HepG2 (cell line): Measurements from ENCODE around the gene FOXN3. TPM values are rescaled to one million over a fixed set of nuclear protein-coding genes. Genes with fewer than 3 reads are reported as not detected.

ENCODE experiments used
- ASH2L ChIP-seq: fragments of 300-600, 200-600 bp; sonication (generic); IDR thresholded peaks from 2 replicates; pipeline ENCODE4 v1.7.0; 2017; ENCODE audit warnings: low read depth, mild to moderate bottlenecking, moderate library complexity, mixed read lengths, low read length; ENCODE audit not compliant: insufficient read length
- CREM ChIP-seq, 2 experiments: sonication (generic) in 1 of 2; formaldehyde crosslinking in 1 of 2; IDR thresholded peaks; 2 replicates each; pipeline versions ENCODE4 v1.4.0 to v1.6.1; 2016 to 2020; ENCODE audit warnings: antibody characterized with exemption in 1 of 2, mild to moderate bottlenecking in 1 of 2, missing genetic modification reagents in 1 of 2
- DDIT3 ChIP-seq: sonication (generic); formaldehyde crosslinking; IDR thresholded peaks from 2 replicates; pipeline ENCODE4 v1.4.0; 2020; ENCODE audit warnings: mild to moderate bottlenecking, missing genetic modification reagents
- DNMT1 ChIP-seq: sonication (generic); formaldehyde crosslinking; IDR thresholded peaks from 2 replicates; pipeline ENCODE4 v1.5.1; 2020; ENCODE audit warnings: mild to moderate bottlenecking, missing genetic modification reagents
- ELF4 ChIP-seq: sonication (generic); formaldehyde crosslinking; IDR thresholded peaks from 2 replicates; pipeline ENCODE4 v1.5.0; 2020; ENCODE audit warnings: missing genetic modification reagents, mild to moderate bottlenecking, moderate library complexity, borderline replicate concordance
- HCFC1 ChIP-seq: fragments of 150-350 bp; IDR thresholded peaks from 2 replicates; pipeline ENCODE4 v1.6.1; 2014; ENCODE audit warnings: low read depth, low read length
- HDAC1 ChIP-seq: sonication (generic); formaldehyde crosslinking; IDR thresholded peaks from 2 replicates; pipeline ENCODE4 v1.5.1; 2020; ENCODE audit warnings: mild to moderate bottlenecking, missing genetic modification reagents
- HNF4A ChIP-seq: sonication (generic); formaldehyde crosslinking; IDR thresholded peaks from 2 replicates; pipeline ENCODE4 v1.4.0; 2020; ENCODE audit warnings: missing genetic modification reagents
- HOXA5 ChIP-seq: sonication (generic); formaldehyde crosslinking; IDR thresholded peaks from 2 replicates; pipeline ENCODE4 v1.4.0; 2020; ENCODE audit warnings: missing genetic modification reagents
- MTF1 ChIP-seq: sonication (generic); formaldehyde crosslinking; IDR thresholded peaks from 2 replicates; pipeline ENCODE4 v1.5.0; 2020; ENCODE audit warnings: missing genetic modification reagents
- NFATC3 ChIP-seq: sonication (generic); formaldehyde crosslinking; IDR thresholded peaks from 2 replicates; pipeline ENCODE4 v1.5.1; 2020; ENCODE audit warnings: mild to moderate bottlenecking, missing genetic modification reagents
- NFE2L2 ChIP-seq: fragments of 150-350 bp; IDR thresholded peaks from 2 replicates; pipeline ENCODE4 v1.6.1; 2014; ENCODE audit warnings: low read length
- PAF1 ChIP-seq: IDR thresholded peaks from 2 replicates; pipeline ENCODE4 v1.6.1; 2016; ENCODE audit warnings: missing genetic modification reagents, missing compliant biosample characterization
- PAXIP1 ChIP-seq: sonication (generic); formaldehyde crosslinking; conservative IDR thresholded peaks from 2 replicates; pipeline ENCODE4 v1.4.0; 2020; ENCODE audit warnings: mild to moderate bottlenecking, missing genetic modification reagents, moderate library complexity
- RFX3 ChIP-seq: IDR thresholded peaks from 2 replicates; pipeline ENCODE4 v1.6.1; 2016; ENCODE audit warnings: missing biosample characterization, missing genetic modification reagents
- RNF219 ChIP-seq: sonication (generic); formaldehyde crosslinking; IDR thresholded peaks from 2 replicates; pipeline ENCODE4 v1.5.0; 2020; ENCODE audit warnings: mild to moderate bottlenecking, missing genetic modification reagents
- SALL2 ChIP-seq: sonication (generic); formaldehyde crosslinking; IDR thresholded peaks from 2 replicates; pipeline ENCODE4 v1.8.1; 2023; ENCODE audit warnings: mild to moderate bottlenecking, missing genetic modification reagents, inconsistent platforms
- STAT5B ChIP-seq: sonication (generic); formaldehyde crosslinking; IDR thresholded peaks from 2 replicates; pipeline ENCODE4 v1.4.0; 2020; ENCODE audit warnings: missing genetic modification reagents
- UBTF ChIP-seq: sonication (generic); formaldehyde crosslinking; IDR thresholded peaks from 2 replicates; pipeline ENCODE4 v1.4.0; 2020; ENCODE audit warnings: mild to moderate bottlenecking, missing genetic modification reagents
- ZNF235 ChIP-seq: sonication (generic); formaldehyde crosslinking; IDR thresholded peaks from 2 replicates; pipeline ENCODE4 v1.8.1; 2023; ENCODE audit warnings: mild to moderate bottlenecking, missing genetic modification reagents, borderline replicate concordance
- ZNF296 ChIP-seq: sonication (generic); formaldehyde crosslinking; conservative IDR thresholded peaks from 2 replicates; pipeline ENCODE4 v1.5.0; 2020; ENCODE audit warnings: mild to moderate bottlenecking, missing genetic modification reagents
- ZNF44 ChIP-seq: sonication (generic); formaldehyde crosslinking; IDR thresholded peaks from 2 replicates; pipeline ENCODE4 v1.5.1; 2020; ENCODE audit warnings: mild to moderate bottlenecking, missing genetic modification reagents
- ZNF709 ChIP-seq: sonication (generic); formaldehyde crosslinking; IDR thresholded peaks from 2 replicates; pipeline ENCODE4 v1.5.0; 2020; ENCODE audit warnings: mild to moderate bottlenecking, missing genetic modification reagents
- ZNF761 ChIP-seq: sonication (generic); formaldehyde crosslinking; conservative IDR thresholded peaks from 2 replicates; pipeline ENCODE4 v1.4.0; 2020; ENCODE audit warnings: mild to moderate bottlenecking, missing genetic modification reagents
- polyA plus RNA-seq, 8 experiments: library from polyadenylated mRNA; depleted of rRNA in 3 of 8; stranded (reverse) in 7 of 8; unstranded in 1 of 8; fragments of >200 nt; fragmentation: Illumina TruSeq in 4 of 8; extraction: Trizol in 4 of 8; gene quantifications; 2 replicates each; pipeline versions ENCODE4 v1.2.1 to v1.2.3, GENCODE V29; 2011 to 2016; ENCODE audit warnings: low read depth in 4 of 8, missing spikeins in 1 of 8, mixed read lengths in 1 of 8; ENCODE audit not compliant: insufficient read depth in 1 of 8
- total RNA-seq, 5 experiments: library from RNA; depleted of rRNA; stranded (reverse); fragments of >200 nt; fragmentation: Illumina TruSeq; extraction: Trizol; gene quantifications; 2 replicates each; pipeline ENCODE4 v1.2.3, GENCODE V29; 2016; ENCODE audit warnings: low read depth in 1 of 5

Gene FOXN3
- total and polyA plus RNA-seq, 2 of the 13 experiments (the other 11 are each of a cell fraction or from before 2014, with no cell fraction given) = 32.4 to 70.2 TPM

GRCh38 chr14:89391123-89391522, 25.9 kb downstream of the FOXN3 start (continued):
- TF ChIP-seq RNF219 = no peak
- peak; percentile 15 for TF ChIP-seq ASH2L
- no peak for TF ChIP-seq MTF1 (CRISPR knock-in tag)
- TF ChIP-seq RFX3 (CRISPR knock-in tag) = no peak
- 0 out of 2 replicates have a peak, but pooled peaks have one; percentile 14 for TF ChIP-seq UBTF (CRISPR knock-in tag)
- peak; percentile 83 for TF ChIP-seq PAXIP1 (CRISPR knock-in tag)
- no peak for TF ChIP-seq DDIT3 (CRISPR knock-in tag)
- TF ChIP-seq HCFC1 = no peak
- TF ChIP-seq ZNF235 (CRISPR knock-in tag) = no peak
- TF ChIP-seq DNMT1 = no peak
- TF ChIP-seq ZNF761 (CRISPR knock-in tag) = 0 out of 2 replicates have a peak, but pooled peaks have one; percentile 18
- TF ChIP-seq ZNF44 (CRISPR knock-in tag) = peak; percentile 42; the same call in 1 of the 2 replicates
- peak; percentile 40; the same call in 1 of the 2 replicates for TF ChIP-seq HNF4A (CRISPR knock-in tag)
- no peak for TF ChIP-seq ZNF709 (CRISPR knock-in tag)
- TF ChIP-seq HDAC1 = peak; percentile 68; the same call in 1 of the 2 replicates
- peak; percentile 75 for TF ChIP-seq CREM (IDR thresholded peaks at IDR 0.05)
- TF ChIP-seq CREM (CRISPR knock-in tag; IDR thresholded peaks at IDR 0.05) = no peak
- TF ChIP-seq NFATC3 = peak; percentile 32; the same call in 1 of the 2 replicates
- TF ChIP-seq STAT5B (CRISPR knock-in tag) = no peak
- TF ChIP-seq SALL2 (CRISPR knock-in tag) = no peak
- TF ChIP-seq ZNF296 (CRISPR knock-in tag) = no peak
- TF ChIP-seq NFE2L2 = peak; percentile 85
- peak; percentile 68; the same call in 1 of the 2 replicates for TF ChIP-seq PAF1 (CRISPR knock-in tag)
- TF ChIP-seq ELF4 = no peak
- TF ChIP-seq HOXA5 (CRISPR knock-in tag) = 0 out of 2 replicates have a peak, but pooled peaks have one; percentile 26
